HG03354 (cell line): ENCODE data around the gene FAM163A.

Source experiments
- ATAC-seq: cut with Tn5 transposase; IDR thresholded peaks from one replicate; pipeline ENCODE4 v1.9.1; 2021; ENCODE audit warnings: mild to moderate bottlenecking; ENCODE audit not compliant: unreplicated experiment, poor library complexity, severe bottlenecking

The FAM163A gene

DNA sequence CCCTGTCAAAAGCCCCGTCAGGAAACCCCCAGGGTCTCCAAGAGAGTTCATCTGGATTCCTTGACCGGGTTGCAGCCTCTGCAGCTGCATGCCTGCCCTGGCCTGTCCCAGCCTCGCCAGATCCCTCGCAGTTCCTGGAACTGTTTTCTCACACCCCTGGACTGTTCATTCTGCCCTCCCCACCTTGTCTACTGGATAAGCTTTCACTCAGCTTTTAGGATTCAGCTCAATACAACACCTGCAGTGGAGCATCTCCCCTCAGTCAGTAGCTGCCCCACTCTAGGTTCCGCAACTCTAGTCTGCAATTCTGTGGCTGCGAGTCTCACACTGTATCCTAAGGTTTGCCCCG, 67.2 kb downstream of the FAM163A start:
- ATAC-seq = no peak

DNA sequence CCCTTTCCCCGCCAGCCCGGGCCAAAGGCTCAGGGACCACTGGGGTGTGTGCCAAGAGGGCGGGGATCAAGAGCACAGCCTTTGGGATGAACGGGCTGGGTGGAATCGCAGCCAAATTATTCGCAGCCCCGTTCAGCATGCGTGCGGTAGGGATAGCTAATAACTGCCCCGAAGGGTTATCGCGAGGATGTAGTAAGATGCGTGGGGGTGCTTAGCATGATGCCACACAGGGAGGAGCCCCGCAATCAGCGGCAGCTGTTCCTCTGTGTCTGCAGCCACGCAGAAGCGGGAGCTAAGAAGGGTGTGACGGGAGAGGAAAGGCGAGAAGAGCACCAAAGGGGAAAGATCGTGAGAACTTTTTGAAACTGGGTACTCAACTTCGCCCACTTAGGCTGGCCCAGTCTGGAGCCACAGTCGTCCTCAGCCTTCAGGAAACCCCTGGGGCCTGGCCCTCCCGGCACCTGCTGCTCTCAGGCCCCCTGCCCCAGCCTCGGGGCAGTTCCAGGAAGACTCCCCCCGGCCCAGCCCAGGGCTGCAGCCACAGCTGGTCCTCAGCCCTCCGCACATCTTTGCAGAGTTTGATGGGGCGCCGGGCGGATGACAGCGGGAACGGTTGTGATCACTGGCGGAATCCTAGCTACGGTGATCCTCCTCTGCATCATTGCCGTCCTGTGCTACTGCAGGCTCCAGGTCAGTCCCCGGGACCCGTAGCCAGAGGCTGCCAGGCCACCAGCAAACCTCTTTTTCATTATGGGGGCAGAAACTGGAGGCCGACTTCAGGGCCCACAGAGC, 69.6 kb downstream of the FAM163A start:
- ATAC-seq = no peak

DNA sequence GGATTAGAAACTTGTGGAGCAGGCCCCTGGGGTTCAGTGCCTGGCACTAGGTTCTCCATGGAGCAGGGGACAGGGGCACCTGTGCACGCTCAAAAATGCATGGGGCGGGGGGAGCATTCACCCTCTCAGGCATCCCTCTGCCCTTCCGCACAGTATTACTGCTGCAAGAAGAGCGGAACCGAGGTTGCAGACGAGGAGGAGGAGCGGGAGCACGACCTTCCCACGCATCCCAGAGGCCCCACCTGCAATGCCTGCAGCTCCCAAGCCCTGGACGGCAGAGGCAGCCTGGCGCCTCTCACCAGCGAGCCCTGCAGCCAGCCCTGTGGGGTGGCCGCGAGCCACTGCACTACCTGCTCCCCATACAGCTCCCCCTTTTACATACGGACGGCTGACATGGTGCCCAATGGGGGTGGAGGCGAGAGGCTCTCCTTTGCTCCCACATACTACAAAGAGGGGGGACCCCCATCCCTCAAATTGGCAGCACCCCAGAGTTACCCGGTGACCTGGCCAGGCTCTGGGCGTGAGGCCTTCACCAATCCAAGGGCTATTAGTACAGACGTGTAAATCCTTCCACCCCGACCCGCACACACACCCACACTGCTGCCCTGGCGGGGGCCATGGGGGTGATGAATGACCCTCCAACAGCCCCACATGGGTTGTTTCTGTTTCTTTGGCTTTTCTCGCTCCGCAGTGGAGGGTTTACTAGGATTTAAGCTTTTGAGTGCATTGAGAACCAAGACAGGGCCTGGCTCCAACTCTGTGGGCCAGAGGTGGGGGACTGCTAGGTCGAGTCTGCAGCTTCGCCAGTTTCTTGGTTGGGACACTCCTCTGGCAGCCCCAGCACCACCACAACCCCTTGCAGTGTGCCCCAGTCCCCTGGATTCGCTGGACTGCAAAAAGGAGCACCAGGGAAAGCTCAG, 70.8 kb downstream of the FAM163A start:
- ATAC-seq = no peak

DNA sequence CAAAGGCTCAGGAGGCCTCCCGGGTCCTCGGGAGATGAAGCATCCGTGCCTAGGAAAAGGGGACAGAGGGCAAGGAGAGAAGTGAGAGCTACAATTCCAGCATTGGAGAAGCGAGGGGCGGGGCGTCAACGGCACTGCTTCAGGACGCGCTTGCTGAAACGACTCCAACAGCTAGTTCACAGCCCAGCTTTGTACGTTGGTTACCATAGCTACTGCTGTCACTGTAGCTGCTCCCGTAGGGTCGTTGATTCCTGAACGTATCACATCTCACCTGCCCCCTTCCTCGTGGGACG, 71.4 kb downstream of the FAM163A start:
- peak; percentile 46 for ATAC-seq

DNA sequence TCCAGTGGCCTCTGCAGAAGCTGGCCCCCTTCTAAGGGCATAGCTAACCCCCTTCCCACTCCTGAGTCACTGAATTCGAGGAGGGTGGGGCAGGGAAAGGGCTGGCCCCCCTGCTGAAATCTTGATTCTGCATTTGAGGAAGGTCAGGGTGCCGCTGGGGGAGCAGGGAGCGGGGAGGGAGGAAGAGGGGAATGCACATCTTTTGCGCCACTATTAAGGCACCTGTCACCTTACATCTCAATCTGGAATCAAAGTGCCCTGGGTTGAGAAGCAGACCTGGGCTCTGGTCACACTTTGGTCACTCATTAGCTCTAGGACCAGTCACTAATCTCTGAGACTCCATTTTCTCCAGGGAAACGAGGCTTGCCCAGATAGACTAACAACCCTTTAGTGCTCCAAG, 72.5 kb downstream of the FAM163A start:
- ATAC-seq = no peak

DNA sequence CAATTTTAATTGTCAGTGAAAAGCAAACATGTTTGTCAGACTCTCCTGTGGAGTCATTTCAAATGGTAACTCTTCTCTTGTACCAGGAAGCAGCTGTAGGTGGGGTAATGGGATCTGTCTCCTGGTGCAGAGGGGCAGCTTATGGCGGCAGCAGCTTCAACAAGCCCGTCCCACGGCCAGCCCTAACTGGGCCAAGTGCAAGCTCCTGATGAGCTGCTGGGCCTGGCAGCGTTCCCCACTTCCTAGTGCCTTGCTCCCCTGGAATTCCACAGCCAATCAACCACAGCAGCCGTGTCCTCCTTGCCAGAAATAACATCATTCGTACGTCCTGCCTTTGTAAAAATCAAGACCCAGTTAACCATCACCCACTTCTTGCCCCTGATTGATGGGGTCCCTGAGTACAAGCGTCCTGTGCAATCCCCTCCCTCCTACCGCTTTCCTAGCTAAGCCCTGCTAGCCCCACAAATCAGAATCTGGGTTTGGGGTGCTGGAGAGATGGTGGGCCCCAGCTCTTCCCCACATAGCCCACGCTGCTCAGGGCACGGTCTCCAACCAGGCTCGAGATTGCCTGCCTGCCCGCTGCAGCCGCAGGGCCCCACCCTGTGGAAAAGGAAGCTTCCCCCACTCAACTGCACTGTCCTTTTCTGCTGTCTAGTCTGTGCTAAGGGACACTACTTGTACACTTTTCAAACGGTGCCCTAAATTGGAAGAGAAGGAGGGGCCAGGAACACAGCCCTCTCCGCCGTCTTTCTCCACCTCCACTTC, 73.3 kb downstream of the FAM163A start:
- no peak for ATAC-seq

DNA sequence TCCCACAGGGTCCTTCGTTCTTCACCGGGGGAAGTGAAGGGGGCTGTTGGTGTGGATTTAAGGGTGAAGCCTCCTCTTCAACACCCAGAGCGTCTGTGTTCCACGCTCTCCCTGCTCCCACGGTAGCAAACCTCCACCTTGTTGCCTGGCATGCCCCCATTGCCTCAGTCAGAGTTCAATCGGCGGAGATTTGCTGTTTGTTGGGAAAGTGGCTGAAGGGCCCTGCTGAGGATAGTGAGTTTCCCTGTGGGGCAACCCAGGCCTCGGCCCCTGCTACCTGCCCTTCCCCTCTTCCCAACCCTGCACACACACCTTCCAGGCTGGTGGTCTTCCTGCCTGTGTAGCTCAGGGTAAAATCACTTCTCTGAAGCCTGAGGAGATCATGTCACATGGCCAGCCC, 74.0 kb downstream of the FAM163A start:
- ATAC-seq = no peak

DNA sequence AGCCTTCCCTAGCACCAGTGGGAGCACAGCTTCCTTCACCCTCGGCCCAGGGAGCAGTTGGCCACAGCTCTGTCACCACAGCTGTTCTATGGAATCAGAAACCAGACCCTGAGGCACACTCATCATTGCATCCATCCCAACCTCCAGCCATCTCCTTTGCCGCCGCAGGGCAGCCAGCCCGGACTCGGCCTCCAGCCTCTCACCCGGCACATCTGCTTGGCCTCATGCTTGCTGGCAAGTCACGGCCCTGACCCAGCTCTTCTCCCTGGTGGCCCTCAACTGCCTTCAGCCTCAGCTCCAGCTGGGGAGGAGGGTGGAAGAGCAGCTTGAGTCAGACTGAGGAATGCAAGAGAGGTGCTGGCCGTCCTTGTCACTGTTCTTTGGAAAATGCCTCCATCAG, 74.7 kb downstream of the FAM163A start:
- ATAC-seq = no peak

DNA sequence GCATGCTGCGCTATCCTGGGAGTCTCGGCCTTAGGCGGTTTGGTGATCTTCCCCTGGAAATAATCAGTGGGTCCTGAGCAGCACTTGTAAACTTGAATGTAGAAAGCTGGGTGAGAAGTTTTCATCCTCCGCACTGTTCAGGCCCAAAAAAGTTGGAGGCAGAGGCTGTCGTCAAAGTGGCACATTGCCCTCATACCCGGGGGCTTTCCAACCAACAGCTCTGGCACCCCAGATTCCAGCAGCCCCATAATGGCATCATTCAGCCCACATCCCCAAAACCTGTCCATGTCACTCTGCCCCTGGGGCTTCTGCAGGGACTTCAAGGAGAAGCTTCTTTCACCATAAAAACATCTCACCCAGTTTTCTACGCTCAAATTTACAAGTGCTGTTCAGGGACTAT, 75.2 kb downstream of the FAM163A start:
- no peak for ATAC-seq

DNA sequence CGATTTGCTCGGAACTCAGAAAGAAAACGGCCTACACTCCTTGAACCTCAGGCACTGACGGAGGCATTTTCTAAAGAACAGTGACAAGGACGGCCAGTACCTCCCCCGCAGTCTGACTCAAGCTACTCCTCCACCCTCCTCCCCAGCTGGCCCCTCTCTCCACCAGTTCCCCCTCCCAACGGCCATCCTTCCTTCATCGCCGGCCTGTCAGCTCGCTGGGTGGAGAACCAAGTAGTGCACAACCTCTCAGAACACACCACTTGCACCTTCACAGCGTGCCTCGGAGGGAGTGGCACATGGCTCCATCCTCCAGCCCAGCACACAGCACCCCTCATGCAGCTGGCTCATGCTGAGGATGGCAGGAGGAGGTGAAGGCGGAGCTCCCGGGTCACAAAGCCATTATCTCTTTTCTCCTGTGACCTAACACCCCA, 75.7 kb downstream of the FAM163A start:
- no peak for ATAC-seq

DNA sequence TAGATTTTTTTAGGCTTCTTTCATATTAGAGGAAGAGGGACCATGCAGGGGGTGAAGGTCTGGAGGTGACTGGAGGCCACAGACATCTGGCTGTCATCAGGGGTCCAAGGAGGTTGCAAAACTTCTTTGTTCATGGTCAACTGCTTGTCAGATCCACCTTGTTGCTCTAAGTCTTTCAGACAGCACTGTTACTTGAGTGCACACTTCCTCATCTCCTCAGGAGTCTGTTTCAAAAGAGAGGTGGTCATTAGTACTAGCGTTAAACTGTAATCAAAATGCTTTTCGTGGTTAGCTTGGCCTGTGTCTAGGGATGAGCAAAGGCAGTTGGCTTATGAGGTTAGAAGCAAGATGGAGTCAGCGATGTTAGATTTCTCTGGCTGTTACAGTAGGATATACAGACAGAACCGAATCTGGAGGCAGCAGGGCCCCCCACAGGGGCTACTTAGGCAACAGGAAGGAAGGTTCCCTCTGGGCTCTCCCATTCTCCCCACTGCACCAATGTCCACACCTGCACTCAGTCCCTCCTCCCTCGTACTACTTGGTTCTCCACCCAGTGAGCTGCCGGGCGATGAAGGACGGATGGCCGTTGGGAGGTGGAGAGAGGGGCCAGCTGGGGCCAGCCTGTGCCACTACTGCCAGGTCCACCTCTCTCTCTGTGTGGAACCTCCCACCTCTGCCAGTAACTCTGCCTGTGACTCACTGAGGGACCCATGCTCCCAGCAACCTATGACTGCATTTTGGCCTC, 77.3 kb downstream of the FAM163A start:
- no peak for ATAC-seq

DNA sequence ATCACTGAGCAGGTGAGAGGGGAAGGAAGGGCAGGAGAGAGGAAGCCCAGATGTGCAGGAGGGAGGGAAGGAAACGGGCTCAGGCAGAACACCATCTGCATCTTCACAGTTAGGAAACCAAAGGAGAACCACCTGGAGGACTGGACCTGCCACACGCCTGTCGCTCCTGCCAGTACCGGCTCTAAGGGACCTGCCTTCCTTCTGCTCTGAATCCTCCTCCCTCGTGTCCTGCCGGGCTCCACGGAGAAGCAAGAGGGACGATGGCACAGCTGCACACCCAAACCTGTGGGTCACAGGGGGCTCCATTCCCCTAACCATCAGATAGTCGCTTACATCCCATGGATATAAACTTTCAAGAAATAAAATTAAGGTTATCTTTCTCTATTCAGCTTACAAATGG, 78.4 kb downstream of the FAM163A start:
- no peak for ATAC-seq

DNA sequence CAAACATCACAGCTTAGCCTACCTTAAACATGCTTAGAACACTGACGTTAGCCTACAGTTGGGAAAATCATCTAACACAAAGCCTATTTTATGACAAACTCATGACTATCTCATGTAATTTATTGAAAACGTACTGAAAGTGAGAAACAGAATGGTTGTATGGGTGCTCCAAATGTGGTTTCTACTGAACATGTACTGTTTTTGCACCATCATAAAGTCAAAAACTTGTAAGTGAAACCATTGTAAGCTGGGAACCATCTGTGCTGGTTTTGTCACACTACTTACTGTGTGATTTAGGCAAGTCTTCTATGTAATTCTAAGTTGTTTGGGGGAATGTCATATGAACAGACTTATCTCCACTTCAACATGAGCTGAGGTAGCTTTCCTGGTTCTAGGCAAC, 79.0 kb downstream of the FAM163A start:
- ATAC-seq = no peak

DNA sequence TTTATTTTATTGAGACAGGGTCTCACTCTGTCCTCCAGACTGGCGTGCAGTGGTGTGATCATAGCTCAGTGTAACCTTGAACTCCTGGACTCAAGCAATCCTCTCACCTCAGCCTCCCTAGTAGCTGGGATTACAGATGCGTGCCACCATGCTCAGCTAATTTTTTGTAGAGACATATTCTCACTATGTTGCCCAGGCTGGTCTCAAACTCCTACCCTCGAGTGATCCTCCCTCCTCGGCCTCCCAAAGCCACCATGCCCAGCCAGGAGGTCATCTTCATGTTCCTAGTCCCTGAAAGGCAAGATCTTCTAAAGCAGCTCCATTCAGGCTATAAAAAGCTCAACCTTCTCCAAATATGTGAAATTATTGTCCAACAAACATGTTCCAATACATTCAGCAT, 80.6 kb downstream of the FAM163A start:
- no peak for ATAC-seq

DNA sequence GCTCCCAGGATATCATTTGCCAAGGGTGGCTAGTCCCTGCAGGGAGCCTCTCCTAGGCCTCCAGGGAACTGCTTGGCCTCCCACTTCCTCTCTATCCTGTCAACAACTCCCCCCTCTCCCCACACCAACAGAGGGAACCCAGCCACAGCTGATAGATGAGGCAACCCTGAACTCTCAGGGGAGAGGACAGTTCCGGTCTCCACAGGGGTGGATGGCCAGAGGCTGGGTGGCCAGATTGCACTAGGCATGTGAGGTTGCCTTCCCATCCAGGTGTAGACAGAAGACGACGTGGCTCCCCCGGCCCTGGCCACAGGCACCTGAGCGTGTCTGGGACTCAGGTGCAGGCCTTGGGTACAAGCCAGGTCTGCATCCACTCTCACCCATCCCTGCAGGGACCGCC, 81.2 kb downstream of the FAM163A start:
- ATAC-seq = no peak

DNA sequence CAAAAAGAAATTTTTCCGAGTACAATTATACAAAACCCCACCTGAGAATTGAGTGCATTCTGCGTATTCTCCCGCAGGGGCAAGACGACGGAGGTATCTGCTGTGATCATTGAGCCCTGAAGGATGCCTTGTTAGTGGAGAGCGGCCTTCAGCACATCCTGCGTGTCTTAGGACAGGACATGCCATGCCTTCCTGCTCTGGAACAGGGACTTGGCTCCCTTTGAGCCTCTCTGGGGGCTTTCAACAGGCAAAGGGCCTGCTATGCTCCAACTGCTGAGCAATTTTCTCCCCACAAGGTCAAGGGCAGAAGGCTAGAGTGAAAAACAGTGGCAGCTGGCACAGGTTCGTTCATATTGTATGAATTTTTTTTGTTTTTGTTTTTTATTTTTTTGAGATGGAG, 82.1 kb downstream of the FAM163A start:
- no peak for ATAC-seq

DNA sequence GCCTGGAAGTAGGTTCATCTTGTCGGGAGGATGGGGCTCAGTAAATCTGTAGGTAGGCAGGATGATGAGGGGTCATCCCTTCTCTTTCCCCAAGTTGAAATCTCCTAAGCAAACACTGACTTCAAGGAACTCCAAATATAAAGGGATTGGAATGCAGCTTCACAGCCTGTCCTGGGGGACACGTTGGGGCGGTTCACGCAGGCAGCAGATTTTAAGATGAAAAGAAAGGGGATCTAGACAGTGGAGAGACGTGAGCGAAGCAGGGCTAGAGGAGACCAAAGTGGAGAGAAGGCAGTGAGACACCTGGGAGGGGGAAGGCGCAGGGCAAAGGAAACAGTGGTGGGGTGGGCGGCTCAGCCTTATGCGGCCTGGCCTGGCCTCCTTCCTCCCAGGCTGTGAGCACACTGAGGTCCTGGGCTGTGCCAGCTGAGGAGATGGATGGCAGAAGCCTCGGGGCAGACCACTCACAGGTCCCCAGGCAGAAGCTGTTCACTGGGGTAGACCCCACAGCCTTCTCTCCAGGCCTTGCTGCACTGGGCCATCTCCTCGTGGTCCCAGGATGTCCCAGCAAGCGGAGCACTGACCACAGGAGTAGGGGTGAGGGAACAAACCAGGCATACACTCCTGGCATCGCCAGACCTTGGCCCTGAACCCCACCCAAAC, 82.8 kb downstream of the FAM163A start:
- no peak for ATAC-seq

DNA sequence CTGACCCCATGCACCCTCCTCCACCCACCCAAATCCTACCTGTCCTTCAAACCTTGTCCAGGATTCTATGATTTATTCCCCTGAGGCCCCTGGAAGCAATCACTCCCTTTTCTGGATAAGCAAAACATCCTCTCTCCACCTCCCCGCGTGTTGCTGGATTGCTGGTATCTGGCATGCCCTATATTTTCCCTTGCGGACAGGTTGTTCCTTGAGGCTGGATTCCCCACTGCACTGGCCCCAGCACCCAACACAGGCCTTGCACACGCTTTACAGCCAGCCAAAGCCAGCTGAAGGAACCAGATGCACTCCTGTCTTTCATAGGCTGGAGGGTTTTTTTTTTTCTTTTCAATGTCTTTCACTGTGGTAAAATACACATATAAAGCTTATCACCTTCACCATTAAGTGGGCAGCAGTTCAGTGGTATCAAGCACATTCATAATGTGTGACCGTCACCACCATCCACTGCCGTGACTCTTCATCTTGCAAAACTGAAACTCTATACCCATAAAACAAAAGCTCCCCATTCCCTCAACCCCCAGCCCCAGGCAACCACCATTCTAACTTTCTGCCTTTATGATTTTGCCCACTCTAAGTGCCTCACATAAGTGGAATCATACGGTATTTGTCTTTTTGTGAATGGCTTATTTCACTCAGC, 83.7 kb downstream of the FAM163A start:
- no peak for ATAC-seq

DNA sequence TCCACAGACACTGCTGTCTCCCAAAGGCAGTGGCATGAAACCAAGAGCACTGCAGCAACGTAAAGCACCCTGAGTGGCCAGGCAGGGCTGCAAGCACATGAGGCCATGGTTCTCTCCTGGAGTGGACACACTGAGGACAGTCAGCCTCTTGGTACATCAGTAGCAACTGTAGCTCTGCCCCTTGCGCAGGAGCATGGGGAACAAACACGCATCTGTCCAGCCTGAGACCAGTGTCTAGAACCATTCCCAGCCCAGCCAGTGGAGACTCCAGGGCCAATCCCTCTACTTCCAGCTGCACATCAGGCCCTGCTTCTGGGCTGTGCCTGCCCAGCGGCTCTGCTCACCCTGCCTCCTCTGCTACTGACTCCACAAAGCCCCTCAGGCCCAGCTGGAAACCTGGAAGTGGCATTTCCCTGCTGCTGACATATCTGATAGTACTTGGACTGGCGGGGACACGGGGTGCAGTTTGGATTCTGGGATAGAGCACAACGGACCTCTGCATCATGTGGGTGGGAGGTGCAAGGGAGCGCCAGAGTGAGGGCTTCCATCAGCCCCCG, 85.5 kb downstream of the FAM163A start:
- no peak for ATAC-seq
